B cell (primary cell): ENCODE data around the gene HADH.

Experiments
- EZH2 ChIP-seq: IDR thresholded peaks from 2 replicates; pipeline ENCODE4 v1.6.1; 2012; ENCODE audit warnings: borderline replicate concordance, low read depth, mild to moderate bottlenecking, moderate library complexity, low read length; ENCODE audit not compliant: insufficient read depth, poor library complexity, severe bottlenecking
- TF ChIP-seq, protein P1 (sequence below): fragments of 200-600 bp; IDR thresholded peaks from one replicate; pipeline ENCODE4 v1.8.0; 2022; ENCODE audit warnings: antibody characterized with exemption, mild to moderate bottlenecking

DNA sequence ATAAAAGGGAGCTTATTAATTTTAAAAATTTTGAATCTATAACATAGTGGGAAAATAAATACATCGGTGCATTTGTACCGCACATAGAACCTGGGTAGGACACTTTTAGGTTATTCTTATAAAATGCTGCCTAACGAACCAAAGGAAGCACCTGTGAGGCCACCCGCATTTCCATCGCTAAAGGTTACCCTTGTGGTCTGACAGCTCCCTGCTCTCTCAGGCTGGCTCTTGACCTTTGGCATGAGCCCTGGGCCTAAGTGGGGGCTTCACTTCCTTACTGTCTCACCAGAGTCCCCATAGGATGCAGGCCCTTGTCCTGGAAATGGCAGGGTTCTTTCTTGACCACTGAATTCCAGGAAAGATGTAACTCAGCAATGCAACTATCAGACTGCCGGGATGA, 46.0 kb downstream of the HADH start:
- TF ChIP-seq, protein P1, sequence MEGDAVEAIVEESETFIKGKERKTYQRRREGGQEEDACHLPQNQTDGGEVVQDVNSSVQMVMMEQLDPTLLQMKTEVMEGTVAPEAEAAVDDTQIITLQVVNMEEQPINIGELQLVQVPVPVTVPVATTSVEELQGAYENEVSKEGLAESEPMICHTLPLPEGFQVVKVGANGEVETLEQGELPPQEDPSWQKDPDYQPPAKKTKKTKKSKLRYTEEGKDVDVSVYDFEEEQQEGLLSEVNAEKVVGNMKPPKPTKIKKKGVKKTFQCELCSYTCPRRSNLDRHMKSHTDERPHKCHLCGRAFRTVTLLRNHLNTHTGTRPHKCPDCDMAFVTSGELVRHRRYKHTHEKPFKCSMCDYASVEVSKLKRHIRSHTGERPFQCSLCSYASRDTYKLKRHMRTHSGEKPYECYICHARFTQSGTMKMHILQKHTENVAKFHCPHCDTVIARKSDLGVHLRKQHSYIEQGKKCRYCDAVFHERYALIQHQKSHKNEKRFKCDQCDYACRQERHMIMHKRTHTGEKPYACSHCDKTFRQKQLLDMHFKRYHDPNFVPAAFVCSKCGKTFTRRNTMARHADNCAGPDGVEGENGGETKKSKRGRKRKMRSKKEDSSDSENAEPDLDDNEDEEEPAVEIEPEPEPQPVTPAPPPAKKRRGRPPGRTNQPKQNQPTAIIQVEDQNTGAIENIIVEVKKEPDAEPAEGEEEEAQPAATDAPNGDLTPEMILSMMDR, result no peak
- no peak for TF ChIP-seq EZH2
